COLO668 (cell line): ENCODE measurements around the gene AP3B1.

Source experiments
- DNase-seq: peaks from one replicate; lab custom pipeline; 2025; ENCODE audit not compliant: unreplicated experiment; lab: John Stamatoyannopoulos, UW

The AP3B1 gene

GRCh38 chr5:78162253-78162862 is 132.1 kb downstream of the AP3B1 start:
- DNase-seq = no peak

- no peak for DNase-seq
Observed at GRCh38 chr5:78157001-78157400, 137.5 kb downstream of the AP3B1 start.

DNA sequence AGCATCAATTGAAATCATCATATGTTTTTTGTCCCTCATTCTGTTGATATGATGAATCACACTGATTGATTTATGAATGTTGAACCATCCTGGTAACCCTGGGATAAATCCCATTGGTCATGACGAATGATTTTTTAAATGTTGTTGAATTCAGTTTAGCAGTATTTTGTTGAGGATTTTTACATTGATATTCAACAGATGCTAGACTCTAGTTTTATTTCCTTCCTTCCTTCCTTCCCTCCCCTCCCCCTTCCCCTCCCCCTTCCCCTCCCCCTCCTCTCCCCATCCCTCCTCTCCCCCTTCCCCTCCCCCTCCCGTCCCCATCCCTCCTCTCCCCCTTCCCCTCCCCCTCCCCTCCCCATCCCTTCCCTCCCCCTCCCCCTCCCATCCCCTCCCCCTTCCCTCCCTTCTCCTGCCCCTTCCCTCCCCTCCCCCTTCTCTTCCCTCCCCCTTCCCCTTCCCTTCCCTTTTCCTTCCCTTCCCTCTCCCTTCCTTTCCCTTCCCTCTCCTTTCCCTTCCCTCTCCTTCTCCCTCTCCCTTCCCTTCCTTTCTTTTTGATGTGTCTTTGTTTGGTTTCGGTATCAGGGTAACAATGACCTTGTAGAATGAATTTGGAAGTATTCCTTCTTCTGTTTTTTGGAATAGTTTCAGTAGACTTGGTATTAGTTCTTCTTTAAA is 142.8 kb downstream of the AP3B1 start:
- DNase-seq = no peak

GRCh38 chr5:78137290-78137689 is 157.2 kb downstream of the AP3B1 start:
- DNase-seq = no peak

DNA sequence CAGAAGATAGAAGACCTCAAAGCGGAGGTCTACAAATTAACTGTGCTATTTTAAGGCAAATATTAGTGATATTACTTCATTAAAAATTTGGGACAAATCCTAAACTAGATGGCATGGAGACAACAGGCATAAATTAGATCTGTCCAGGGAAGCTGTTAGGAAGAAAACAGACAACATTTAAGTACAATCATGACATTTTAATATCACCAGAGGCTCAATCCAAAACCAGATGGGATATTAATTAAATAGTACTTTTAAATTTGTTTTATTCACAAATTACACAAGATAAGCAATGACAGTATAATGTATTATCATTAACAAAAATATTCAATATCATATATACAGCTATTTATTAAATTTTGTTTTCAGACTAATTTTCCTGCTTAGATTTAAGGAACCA is 161.1 kb downstream of the AP3B1 start:
- no peak for DNase-seq

DNA sequence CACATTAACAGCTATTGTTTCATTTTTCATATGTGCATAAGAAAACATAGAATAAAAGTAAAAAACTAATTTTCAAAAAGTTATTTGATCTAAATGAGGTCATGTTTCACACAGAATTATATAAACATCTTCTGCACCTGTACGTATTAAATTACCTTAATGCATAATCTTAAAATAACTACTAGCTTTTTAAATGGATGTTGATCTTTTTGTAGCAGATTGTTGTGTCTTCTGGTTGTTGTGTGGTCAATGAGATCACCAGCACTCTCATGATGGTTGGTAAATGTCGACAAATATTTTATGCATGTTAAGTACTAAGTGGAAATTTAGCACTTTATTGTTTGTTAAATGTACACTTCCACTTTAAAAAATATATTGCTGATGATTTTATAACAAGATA is 162.0 kb downstream of the AP3B1 start:
- no peak for DNase-seq

DNA sequence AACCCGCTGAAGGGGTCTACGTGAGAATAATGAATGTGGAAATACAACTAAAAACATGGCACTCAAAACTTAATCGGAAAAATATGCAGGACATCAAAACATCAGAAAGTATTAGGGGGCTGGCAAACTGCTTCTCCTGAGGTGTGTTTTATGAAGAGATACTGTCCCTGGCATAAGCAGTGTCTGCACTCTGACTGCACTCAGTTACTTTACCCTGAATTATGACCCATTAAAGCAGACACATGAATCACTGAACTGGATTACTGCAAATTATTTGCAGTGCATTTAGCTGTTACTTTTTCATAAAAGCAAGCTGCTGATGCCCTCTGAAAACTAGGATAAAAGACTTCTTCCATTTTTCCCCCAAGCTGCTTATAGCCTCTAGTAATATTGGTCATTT is 164.9 kb downstream of the AP3B1 start:
- no peak for DNase-seq

- DNase-seq = no peak
Observed at GRCh38 chr5:78127875-78128274, 166.6 kb downstream of the AP3B1 start.

- no peak for DNase-seq
Observed at GRCh38 chr5:78126536-78126935, 168.0 kb downstream of the AP3B1 start.

GRCh38 chr5:78116167-78116566 is 178.3 kb downstream of the AP3B1 start:
- DNase-seq = no peak

DNA sequence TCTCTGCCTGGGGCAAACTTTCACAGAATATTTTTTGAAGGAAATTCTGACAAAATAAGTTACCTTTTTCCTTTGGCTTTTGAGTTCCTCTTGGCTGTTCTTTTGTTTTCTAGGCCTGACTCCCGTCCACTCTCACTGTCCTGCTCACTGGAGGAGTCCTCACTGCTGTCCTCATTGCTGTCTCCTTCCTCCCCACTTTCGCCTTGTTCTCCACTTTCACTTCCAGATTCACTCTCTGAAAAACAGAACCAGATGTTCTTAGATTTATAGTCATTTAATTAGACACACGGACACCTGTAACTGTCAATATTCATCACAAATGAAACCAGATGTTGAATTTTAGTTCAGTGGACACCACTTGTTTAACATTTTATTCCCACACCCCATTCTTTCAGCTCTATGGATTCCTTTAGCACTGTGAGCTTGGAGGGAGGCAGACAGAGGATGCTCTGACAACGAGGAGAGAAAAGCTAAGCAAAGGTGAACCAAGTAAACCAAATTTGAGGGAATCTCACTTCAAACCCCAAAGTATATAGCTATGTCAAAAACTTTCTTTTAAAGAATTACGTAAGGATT is 180.7 kb downstream of the AP3B1 start:
- no peak for DNase-seq

DNA sequence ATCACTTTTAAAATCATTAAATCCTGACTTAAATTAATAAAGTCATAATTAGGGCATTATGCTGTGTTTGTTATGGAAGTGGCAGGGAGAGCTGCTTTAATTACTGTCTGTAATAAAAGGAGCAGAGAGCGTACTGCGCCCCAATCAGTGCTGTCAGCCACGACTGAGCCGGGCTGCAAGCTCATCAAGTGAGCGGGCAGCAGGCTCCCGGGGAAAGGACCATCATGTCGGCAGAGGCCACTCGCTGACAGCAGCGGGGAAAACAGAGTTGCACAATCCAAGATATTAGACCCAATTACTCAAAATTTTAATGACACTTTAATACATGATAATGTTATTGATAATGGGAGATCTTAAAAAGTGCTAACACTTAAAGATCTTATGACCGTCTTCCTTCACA is 181.6 kb downstream of the AP3B1 start:
- DNase-seq = no peak

DNA sequence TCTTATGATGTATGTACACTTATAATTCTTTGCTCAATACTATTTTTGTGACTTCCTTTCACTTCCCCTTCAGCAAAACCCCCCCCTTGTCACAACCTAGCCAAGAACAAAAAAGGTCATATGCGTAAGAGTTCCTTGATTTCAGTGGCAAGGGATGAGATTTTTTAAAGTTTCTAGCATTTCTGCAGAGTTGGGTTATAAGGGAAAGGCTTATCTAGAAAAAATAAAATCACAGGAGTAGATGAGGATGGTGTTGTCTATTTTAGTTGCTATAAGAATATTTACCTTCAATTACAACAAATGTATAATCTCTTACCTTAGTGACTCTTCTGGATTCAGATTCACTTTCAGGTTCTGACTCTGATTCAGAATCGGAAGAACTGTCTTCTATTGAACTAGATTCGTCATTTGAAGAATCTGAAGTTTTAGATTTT is 184.6 kb downstream of the AP3B1 start:
- DNase-seq = no peak

DNA sequence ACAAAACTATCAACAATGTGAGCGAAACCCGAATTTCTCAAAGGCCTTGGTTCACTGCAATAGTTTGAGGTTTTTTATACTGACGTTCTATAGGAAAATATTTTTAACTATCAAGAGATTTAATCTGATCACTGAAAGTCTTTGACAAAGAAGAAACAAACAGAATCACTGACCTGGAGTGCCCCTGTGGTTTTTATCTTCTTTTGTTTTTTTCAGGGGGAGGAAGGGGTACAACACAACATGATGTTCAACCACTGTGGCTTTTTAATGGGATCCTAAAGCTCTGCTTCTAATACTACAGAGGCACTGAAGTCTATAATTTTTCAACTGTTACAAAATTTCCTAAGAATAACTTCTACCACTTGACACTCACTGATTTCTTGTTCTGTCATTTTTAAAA is 185.9 kb downstream of the AP3B1 start:
- DNase-seq = no peak

GRCh38 chr5:78103232-78103918 is 191.1 kb downstream of the AP3B1 start:
- DNase-seq = no peak

- no peak for DNase-seq
Observed at GRCh38 chr5:78102500-78102899, 192.0 kb downstream of the AP3B1 start.

GRCh38 chr5:78095125-78095524 is 199.4 kb downstream of the AP3B1 start:
- DNase-seq = no peak

GRCh38 chr5:78090002-78090401 is 204.5 kb downstream of the AP3B1 start:
- DNase-seq = no peak

DNA sequence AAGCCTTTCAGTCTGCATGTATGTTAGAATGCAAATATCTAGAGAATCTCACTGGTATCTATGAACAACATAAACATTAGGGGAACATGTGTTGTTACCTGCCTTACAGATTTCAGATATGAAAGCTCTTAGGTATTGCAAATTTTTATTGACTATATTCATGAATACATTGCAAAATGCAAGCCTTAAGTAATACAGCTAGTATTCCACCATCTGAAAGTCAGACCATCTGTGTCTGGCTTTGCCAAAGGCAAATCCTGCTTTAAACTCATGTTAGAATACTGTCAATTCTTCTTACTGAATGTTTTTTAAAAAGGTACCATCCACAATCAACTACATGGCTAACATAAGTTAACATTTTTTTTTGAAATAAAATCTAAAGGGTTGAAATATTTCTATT is 215.6 kb downstream of the AP3B1 start:
- DNase-seq = no peak

DNA sequence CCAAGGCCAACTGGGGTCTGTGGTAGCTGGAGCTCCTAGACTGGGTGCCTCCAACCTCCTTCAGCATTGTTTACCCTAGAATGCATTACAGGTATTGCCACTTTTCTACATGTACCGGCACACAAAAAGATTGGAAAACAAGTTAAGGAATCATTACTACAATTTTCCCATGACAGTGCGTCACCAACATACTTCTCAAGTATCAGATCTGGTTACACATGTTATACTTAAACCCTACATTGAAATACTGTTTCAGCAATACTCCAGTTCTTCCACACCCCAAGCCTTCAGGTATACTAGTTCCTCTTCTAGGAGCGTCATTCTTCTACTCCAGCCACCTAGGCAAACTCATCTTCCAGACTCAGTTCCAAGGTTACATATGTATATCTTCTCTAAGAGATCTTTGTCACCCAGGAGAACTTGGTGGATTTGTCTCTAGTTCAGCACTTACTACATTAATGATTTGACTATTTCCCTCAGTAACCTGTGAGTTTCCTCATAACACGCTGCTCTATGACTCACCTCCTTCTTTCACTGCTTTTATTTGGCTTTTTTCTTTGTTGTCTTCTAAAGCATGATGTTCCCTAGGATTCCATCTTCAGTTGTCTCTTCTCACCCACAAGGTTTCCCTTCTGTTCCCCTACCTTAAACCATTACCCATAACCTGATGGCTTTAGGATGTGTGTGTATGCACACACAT is 217.0 kb downstream of the AP3B1 start:
- no peak for DNase-seq

DNA sequence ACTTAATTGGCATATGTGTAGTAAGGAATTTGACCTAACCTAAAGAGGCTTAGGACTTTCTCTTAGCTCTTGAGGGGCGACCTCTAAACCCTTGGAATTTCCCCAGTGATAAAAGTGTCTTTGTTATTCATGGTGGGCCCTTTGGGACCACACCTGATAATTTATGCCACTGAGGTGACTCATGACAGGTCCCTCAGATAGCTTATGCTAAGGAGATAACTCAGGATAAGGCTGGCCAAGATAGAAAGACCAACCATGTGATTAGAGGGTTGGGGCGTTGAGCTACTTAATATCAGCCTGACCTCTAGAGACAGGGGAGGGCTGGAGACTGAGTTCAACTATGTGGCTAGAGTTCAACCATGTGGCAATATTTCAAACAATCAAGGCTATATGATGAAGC is 218.1 kb downstream of the AP3B1 start:
- DNase-seq = no peak
